OCI-LY7 (cell line): ENCODE data around the gene ARPC1B. TPM values are rescaled to one million over a fixed set of nuclear protein-coding genes. Genes with fewer than 3 reads are reported as not detected.
A peak's percentile ranks its signal among the peaks of the same experiment; 100 is the strongest.
"Not testable (repeated sequence)": the region's sequence is repeated elsewhere in the genome, so short reads cannot be mapped to it uniquely, and the experiment has no call there.

Experiments
- BruUV-seq: library from RNA; stranded (reverse); fragments of 400-500 nt; replicated peaks from 2 replicates; lab custom pipeline; 2021; lab: Mats Ljungman, UMichigan
- CTCF ChIA-PET: fragments of 300-600 bp; sonication (Branson Sonifier 250); formaldehyde crosslinking; loops from one replicate; lab custom pipeline; 2022; ENCODE audit warnings: antibody characterized with exemption; ENCODE audit not compliant: unreplicated experiment; lab: Charles Lee
- POLR2A ChIA-PET: fragments of 300-600 bp; sonication (Branson Sonifier 250); formaldehyde crosslinking; loops from one replicate; lab custom pipeline; 2022; ENCODE audit warnings: antibody characterized with exemption; lab: Charles Lee
- DNase-seq: peaks from one replicate; pipeline ENCODE4 v3.0.0-alpha.2; 2015; ENCODE audit warnings: low spot score
- H2AFZ ChIP-seq: fragments of 200-600 bp; sonication (generic), shearing (Covaris generic); 2 replicates; pipeline ENCODE4 v1.6.1; 2014; ENCODE audit warnings: mild to moderate bottlenecking, antibody characterized with exemption, low read length, moderate library complexity
- H3K27ac ChIP-seq: fragments of 200-600 bp; sonication (generic); 2 replicates; pipeline ENCODE4 v1.5.1; 2014; ENCODE audit warnings: mixed run types, low read depth, mild to moderate bottlenecking, moderate library complexity, low read length, inconsistent platforms; ENCODE audit not compliant: poor library complexity, severe bottlenecking
- H3K36me3 ChIP-seq: fragments of 200-600 bp; sonication (generic); 2 replicates; pipeline ENCODE4 v1.6.1; 2014; ENCODE audit warnings: mild to moderate bottlenecking, antibody characterized with exemption, low read length, moderate library complexity, mixed read lengths; ENCODE audit not compliant: insufficient read depth
- H3K4me1 ChIP-seq: fragments of 200-600 bp; sonication (generic); 2 replicates; pipeline ENCODE4 v1.5.1; 2014; ENCODE audit warnings: mild to moderate bottlenecking, low read length; ENCODE audit not compliant: insufficient read depth, poor library complexity, severe bottlenecking
- H3K4me2 ChIP-seq: fragments of 200-600 bp; sonication (generic); 2 replicates; pipeline ENCODE4 v1.6.1; 2014; ENCODE audit warnings: mild to moderate bottlenecking, low read length
- H3K4me3 ChIP-seq: fragments of 200-600 bp; sonication (generic); 2 replicates; pipeline ENCODE4 v1.5.1; 2014; ENCODE audit warnings: mild to moderate bottlenecking, low read depth, low read length; ENCODE audit not compliant: poor library complexity, severe bottlenecking
- H3K79me2 ChIP-seq: fragments of 200-600 bp; sonication (generic); 2 replicates; pipeline ENCODE4 v1.6.1; 2016; ENCODE audit warnings: low read depth, mild to moderate bottlenecking, low read length, moderate library complexity, mixed read lengths; ENCODE audit not compliant: insufficient read depth
- H3K9me2 ChIP-seq: fragments of 200-600 bp; sonication (generic); 2 replicates; pipeline ENCODE4 v1.6.1; 2016; ENCODE audit warnings: mild to moderate bottlenecking, low read length, mixed read lengths; ENCODE audit not compliant: insufficient read depth
- H3K9me3 ChIP-seq: fragments of 200-600 bp; sonication (generic); 2 replicates; pipeline ENCODE4 v1.6.1; 2014; ENCODE audit warnings: mild to moderate bottlenecking, mixed run types, low read length, mixed read lengths
- H4K20me1 ChIP-seq: fragments of 200-600 bp; sonication (generic); 2 replicates; pipeline ENCODE4 v1.6.1; 2014; ENCODE audit warnings: mild to moderate bottlenecking, antibody characterized with exemption, low read length, moderate library complexity, mixed read lengths; ENCODE audit not compliant: insufficient read depth
- EZH2phosphoT487 ChIP-seq: fragments of 200-600 bp; sonication (generic); IDR thresholded peaks from 2 replicates; pipeline ENCODE4 v1.6.1; 2018; ENCODE audit warnings: low read depth, borderline replicate concordance, mild to moderate bottlenecking, mixed run types, antibody characterized with exemption, low read length, moderate library complexity, mixed read lengths
- intact Hi-C: fragments of 100-400 bp; cut with micrococcal nuclease; formaldehyde crosslinking; loops from one replicate; pipeline ENCODE4 v1.10.0; 2022; ENCODE audit not compliant: unreplicated experiment
- total RNA-seq, 2 experiments: library from RNA; depleted of rRNA in 1 of 2; stranded (reverse); fragments of >200 nt in 1 of 2; shearing (Covaris generic) in 1 of 2; gene quantifications; 2 replicates each; pipeline ENCODE4 v1.2.3, GENCODE V29; 2014 to 2022
- TF ChIP-seq, protein P1 (sequence below): fragments of 200-600 bp; sonication (generic); conservative IDR thresholded peaks from 2 replicates; pipeline ENCODE4 v1.5.1; 2014; ENCODE audit warnings: mild to moderate bottlenecking, antibody characterized with exemption, low read length, moderate library complexity, mixed read lengths

Gene ARPC1B
- total RNA-seq, 2 experiments from 2014 or later = 169 to 191 TPM

DNA sequence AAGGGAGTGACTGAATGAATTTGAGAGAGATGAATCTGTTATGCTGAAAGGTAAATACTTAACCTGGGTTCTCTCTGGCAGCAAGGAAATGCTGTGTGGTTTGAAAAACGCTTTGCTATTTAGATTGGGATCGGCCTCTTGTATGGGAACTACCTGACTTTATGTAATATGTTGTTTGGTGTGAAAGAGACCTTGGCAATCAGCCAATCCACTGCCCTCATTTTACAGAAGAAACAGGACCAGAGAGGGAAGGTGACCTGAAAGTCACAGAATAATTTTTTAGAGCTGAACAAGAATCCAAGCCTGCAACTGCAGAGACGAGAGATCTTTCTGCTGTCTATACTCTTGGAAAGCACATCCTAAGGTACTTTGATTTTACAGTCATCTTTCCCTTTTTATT lies 35.3 kb downstream of the ARPC1B start:
- intact Hi-C loops = loop anchor here (2.0 to 5.0 kb wide), 2 partner anchors 29 to 38 kb away; partner anchors contain the start of gene ARPC1B
- Histone ChIP-seq H3K27ac (peak overlapping the region; percentile 69), H3K4me1 (peaks cover 32% of the 10 kb centered on the region), H4K20me1 (peaks cover 22% of the 10 kb centered on the region; the same call in 1 of the 2 replicates), H3K4me3 (peak overlapping the region; percentile 92), H3K36me3 (peaks cover 54% of the 10 kb centered on the region), H3K9me3 (no peaks in the 10 kb centered on the region), H3K4me2 (peak overlapping the region; percentile 95), H3K79me2 (peaks cover 67% of the 10 kb centered on the region), H2AFZ (no peak overlapping the region), H3K9me2 (no peaks in the 10 kb centered on the region)
- BruUV-seq = TSS peak; percentile 56
- ChIA-PET CTCF (no interaction called here), POLR2A (interaction anchor here (0.9 kb wide), 1 partner anchor 10 kb away, joined by 4 read pairs; no protein-coding TSS in a partner anchor)
- DNase-seq = no peak
- TF ChIP-seq, protein P1, sequence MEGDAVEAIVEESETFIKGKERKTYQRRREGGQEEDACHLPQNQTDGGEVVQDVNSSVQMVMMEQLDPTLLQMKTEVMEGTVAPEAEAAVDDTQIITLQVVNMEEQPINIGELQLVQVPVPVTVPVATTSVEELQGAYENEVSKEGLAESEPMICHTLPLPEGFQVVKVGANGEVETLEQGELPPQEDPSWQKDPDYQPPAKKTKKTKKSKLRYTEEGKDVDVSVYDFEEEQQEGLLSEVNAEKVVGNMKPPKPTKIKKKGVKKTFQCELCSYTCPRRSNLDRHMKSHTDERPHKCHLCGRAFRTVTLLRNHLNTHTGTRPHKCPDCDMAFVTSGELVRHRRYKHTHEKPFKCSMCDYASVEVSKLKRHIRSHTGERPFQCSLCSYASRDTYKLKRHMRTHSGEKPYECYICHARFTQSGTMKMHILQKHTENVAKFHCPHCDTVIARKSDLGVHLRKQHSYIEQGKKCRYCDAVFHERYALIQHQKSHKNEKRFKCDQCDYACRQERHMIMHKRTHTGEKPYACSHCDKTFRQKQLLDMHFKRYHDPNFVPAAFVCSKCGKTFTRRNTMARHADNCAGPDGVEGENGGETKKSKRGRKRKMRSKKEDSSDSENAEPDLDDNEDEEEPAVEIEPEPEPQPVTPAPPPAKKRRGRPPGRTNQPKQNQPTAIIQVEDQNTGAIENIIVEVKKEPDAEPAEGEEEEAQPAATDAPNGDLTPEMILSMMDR = no peak
- TF ChIP-seq EZH2phosphoT487 = no peak

DNA sequence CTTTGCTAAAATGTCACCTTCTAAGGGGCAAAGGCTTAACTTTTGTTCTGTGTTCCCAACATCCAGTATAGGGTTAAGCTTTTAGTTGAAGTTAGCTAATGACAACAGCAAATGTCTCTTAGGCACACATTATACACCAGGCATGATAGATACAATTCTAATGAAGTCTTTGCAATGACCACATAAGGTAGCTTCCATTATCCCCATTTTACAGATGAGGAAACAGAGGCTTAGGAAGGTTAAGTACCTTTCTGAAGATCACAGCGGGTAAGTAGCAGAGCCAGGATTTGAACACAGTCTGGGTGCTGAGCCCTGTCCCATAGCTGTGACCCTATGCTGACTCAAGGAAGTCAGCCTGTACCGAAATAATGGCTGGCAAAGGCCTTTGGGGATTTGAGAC lies 36.1 kb downstream of the ARPC1B start:
- intact Hi-C loops = no loop called here
- Histone ChIP-seq H3K4me2 (peak overlapping the region; percentile 95), H2AFZ (no peak overlapping the region), H3K4me1 (peaks cover 31% of the 10 kb centered on the region), H3K9me2 (no peaks in the 10 kb centered on the region), H3K27ac (no peak overlapping the region), H3K79me2 (peaks cover 59% of the 10 kb centered on the region), H4K20me1 (peaks cover 22% of the 10 kb centered on the region; the same call in 1 of the 2 replicates), H3K9me3 (no peaks in the 10 kb centered on the region), H3K36me3 (peaks cover 56% of the 10 kb centered on the region), H3K4me3 (peak overlapping the region; percentile 92)
- no peak for TF ChIP-seq EZH2phosphoT487
- TF ChIP-seq, protein P1 = no peak
- POLR2A ChIA-PET = no interaction called here
- DNase-seq = no peak
- no TSS peak for BruUV-seq
- CTCF ChIA-PET = interaction anchor here (0.9 kb wide), 1 partner anchor 18 kb away, joined by 6 read pairs; no protein-coding TSS in a partner anchor

DNA sequence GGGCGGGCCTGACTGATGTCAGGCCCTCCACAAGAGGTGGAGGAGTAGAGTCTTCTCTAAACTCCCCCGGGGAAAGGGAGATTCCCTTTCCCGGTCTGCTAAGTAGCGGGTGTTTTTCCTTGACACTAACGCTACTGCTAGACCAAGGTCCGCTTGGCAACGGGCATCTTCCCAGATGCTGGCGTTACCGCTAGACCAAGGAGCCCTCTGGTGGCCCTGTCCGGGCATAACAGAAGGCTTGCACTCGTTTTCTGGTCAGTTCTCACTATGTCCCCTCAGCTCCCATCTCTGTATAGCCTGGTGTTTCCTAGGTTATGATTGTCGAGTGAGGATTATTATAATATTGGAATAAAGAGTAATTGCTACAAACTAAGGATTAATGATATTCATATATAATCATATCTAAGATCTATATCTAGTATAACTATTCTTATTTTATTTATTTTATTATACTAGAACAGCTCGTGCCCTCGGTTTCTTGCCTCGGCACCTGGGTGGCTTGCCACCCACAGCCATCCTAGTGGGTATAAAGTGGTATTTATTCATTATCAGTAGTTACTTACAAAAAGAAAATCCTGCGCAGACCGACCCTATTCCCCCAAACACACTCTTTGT lies 41.1 kb downstream of the ARPC1B start:
- H3K9me3 ChIP-seq, BruUV-seq, H2AFZ ChIP-seq, intact Hi-C loops, H3K4me2 ChIP-seq, H3K79me2 ChIP-seq, H3K9me2 ChIP-seq, CTCF ChIA-PET, H3K4me1 ChIP-seq, H3K4me3 ChIP-seq, H4K20me1 ChIP-seq, H3K27ac ChIP-seq: not testable (repeated sequence)
- TF ChIP-seq, protein P1 = peak; percentile 72
- H3K36me3 ChIP-seq = peaks cover 95% of the 10 kb centered on the region
- peak; percentile 42 for DNase-seq
- POLR2A ChIA-PET = interaction anchor here (0.9 kb wide), 1 partner anchor 8 kb away, joined by 3 read pairs; no protein-coding TSS in a partner anchor
